Measurements from ENCODE around the gene PKD1.
"Not testable (repeated sequence)": the region's sequence is repeated elsewhere in the genome, so short reads cannot be mapped to it uniquely, and the experiment has no call there.

DNA sequence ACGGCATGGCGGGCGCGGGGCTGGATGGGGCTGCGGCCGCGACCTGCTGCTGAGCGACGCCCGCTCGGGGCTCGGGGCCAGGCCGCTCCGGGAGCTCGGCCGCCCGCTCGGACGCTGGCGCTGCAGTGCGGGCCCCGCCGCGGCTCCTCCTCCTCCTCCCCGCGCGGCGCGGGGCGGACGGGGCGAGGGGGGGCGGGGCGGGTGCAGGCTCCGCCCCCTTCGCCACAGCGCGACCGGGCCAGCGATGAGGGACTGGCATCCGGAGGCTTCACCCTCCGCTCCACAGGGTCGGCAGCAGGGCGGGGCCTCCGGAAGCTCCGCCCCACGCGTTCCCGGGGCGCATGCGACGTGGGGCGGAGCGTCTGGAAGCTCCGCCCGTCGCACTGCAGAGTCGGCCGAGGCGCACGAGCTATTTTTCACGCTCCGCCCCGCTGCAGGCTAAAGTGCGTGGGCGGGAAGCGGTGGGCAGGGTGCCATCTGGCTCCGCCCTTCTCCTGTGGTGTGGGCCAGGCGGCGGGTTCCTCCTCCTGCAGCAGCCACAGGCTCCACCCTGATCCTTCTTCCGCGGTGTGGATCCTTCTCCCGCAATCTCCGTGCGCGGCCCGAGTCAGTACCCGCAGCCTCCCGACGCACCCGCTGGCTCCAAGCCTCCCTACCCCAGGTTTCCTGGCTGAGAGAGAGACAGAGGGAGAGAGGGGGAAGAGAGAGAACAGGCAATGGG lies at the start of gene PKD1:
- TF ChIP-seq CTCF (IDR thresholded peaks at IDR 0.05 in 4 of 5, conservative IDR thresholded peaks at IDR 0.05 in 1 of 5) = not testable (repeated sequence)
- TF ChIP-seq POLR2A (IDR thresholded peaks at IDR 0.05) = peak; percentile 72 to 81
